HG02852 (cell line): Measurements from ENCODE around the gene CACHD1.

Experiments used
- ATAC-seq: cut with Tn5 transposase; IDR thresholded peaks from one replicate; pipeline ENCODE4 v1.9.1; 2021; ENCODE audit warnings: mild to moderate bottlenecking, moderate library complexity; ENCODE audit not compliant: unreplicated experiment

The CACHD1 gene

DNA sequence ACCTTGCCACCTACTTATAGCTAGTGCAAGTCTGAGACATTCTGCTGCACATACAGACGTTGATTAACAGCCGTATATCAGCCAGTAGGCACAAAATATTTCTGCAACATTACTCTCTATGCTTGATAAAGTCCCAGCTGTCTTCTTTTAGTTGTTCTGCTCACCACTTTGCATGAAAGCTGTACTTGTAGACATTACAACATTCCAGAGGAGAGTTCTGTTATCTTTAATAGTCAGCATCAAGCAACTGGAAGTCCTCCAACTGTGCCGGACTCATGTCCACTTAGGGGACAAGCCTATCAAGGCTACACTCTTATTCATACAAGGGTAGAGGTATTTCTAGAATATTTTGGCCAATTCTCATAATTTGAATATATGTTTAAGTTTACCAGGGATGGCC, 50.0 kb downstream of the CACHD1 start:
- ATAC-seq = no peak

DNA sequence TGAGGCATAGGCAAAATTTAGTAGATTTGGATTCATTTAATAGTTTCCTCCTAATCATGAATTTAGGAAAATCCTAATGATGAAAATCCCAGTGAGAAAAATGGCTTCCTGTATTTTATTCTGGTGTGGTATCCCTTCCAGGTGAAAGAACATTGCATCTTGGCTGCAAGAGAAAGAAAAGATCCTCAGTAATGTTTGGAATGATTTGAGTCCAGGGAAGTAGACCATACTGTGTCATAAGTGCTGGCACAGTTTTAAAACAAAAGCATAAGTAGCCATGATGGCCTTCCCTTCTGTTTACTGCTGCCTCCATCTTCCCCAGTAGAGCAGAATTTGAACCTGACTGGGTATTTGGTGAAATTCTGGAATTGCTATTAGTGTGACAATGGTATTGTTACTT, 52.8 kb downstream of the CACHD1 start:
- ATAC-seq = no peak

DNA sequence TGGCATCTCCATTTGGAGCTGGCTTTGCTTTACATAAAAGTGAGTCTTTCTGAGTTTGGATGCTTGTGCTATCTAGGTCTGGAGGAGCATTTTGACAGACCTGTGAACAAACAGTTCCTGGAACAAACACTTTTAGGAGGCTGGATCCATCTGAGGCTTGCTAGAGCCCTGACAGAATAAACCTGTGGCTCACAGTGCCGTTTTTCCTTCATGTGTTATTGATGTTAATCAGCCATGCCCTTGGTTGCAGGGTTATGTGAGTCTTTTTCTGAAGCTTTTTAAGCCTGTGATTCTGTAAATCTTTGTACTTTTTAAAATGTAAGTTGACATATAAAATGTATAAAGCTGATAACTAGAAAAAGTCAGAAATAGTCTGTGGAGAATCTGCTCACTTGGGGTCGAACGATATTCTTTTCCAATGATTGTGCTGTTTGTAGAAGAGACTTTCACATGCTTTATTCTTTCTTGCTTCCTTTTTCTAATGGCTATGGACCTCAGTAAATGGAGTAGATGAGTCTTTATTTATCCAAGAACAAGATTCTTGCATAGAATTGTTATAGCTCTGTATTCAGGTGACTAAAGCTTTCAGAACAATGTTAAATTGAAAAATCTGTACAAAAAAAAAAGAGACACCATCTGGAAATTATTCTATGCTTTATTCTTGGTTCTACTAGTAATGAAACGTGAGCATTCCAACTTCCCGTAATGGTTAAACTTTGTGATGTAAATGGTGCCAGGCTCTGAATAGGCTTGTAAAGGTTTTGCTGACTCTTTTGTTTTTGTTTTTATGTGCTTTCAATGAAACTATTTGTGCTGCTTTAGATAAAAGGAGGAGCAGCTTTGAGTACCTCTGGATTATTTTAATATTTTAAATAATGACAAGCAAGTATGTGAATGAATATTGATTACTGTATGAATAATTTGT, 53.7 kb downstream of the CACHD1 start:
- no peak for ATAC-seq

GRCh38 chr1:64524614-64525013, 54.7 kb downstream of the CACHD1 start:
- no peak for ATAC-seq

DNA sequence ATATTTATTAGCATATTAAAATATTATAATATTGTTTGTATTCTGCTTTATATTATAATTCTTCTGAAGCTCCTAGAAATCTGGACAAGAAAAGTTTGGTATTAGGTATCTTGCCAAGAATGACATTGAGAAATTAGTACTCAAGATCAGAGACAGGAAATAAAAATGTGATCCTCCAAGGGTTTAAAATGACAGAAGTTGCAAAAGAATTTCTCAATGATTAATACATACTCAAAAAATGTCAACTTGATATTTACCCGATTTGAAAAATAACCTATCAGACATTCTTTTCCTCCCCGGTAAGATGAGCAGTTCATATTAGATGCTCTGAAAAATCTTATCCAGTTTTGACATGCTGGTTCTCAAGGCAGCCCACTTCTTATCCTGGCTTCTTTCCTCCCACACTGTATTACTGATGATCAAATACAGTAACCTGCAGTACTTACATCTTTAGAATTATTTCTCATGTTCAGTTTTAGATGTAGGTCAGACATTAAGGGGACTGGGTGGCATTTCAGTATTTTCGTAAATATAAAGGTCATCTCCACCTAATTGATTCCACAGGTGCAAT, 55.3 kb downstream of the CACHD1 start:
- no peak for ATAC-seq

- no peak for ATAC-seq
Observed at GRCh38 chr1:64526312-64526711, 56.4 kb downstream of the CACHD1 start.

DNA sequence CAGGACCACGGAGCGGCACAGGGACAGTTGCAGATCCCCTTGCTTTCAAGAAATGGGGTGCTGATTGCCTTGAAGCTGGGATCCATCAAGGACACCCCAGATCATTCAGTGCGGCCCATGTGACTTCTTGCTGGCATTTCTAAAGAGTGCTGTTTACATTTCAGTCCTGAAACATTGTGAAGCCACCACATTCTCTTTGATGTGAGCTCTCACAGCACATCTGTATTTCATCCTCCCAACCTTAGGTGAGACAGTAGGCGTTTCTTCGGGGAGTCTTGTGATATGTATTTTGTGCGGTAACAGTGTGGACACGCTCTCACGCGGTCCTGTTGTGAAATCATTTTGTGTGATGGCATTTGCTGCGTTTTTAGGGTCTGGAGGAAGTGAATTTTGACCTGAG, 57.2 kb downstream of the CACHD1 start:
- no peak for ATAC-seq

DNA sequence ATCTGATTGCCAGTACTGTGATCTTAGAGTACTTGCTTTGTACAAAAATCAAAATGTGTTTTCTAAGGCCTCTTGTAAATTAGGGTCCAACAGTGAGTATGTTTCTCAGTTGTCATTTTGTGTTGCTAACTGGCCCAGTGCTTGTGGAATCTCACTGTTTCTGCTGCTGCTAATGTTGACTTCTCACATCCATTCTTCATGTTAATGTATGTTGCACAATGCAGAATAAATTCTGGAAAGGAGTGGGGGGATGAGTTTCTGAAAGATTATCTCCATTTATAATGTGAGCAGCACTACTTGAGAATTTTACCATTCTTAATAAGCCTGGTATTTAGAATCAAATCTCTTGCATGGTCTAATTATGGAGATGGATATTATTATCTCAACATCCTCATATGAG, 57.9 kb downstream of the CACHD1 start:
- ATAC-seq = no peak

DNA sequence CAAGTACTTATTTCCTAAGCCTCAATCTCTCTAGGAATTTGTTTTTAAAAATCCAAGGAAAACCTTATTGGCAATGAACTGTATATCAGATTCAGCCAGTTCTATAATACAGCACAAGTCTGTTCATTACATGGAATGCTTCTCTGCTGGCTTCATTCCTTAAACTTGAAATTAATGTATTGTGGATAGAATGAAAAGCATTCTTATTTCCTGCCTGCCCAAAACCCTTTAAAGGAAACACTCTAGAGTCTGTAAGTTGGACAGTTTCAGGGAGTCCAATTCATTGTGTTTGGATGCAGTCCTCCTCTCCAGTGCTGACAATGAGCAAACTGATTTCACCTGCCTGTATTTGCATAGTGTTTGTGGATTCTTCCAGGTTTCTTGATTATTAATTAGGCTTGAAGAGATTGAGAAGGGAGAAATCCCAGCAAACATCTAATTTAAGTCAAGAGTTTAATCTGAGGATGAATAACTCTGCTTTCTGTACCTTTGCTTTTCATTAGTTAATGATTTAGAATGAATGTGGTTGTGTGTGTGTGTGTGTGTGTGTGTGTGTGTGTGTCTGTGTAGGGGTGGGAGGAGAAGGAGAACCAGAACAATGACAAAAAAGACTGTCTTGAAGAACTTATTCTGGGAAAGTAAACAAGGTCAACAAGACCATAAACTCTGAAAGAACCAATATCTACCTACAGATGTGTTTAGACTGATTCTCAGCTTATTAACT, 61.2 kb downstream of the CACHD1 start:
- ATAC-seq = no peak

DNA sequence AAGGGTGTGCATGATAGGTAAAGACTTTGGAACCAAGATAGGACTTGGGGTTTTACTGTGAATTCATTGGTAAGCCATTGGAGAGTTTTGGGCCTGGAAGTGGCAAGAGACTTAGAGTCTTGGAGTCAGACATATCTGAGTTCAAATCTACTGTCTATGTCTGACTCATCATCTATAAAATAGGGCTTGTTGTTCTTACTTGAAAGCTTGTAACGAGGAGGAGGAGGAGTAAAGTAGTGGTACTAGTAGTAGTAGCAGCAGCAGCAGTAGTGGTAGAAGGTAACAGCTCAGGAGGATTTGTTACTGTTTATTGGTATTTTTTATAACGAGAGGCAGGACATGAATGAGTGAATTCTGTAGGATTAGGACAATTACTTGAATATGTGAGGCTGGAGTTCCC, 62.7 kb downstream of the CACHD1 start:
- no peak for ATAC-seq

DNA sequence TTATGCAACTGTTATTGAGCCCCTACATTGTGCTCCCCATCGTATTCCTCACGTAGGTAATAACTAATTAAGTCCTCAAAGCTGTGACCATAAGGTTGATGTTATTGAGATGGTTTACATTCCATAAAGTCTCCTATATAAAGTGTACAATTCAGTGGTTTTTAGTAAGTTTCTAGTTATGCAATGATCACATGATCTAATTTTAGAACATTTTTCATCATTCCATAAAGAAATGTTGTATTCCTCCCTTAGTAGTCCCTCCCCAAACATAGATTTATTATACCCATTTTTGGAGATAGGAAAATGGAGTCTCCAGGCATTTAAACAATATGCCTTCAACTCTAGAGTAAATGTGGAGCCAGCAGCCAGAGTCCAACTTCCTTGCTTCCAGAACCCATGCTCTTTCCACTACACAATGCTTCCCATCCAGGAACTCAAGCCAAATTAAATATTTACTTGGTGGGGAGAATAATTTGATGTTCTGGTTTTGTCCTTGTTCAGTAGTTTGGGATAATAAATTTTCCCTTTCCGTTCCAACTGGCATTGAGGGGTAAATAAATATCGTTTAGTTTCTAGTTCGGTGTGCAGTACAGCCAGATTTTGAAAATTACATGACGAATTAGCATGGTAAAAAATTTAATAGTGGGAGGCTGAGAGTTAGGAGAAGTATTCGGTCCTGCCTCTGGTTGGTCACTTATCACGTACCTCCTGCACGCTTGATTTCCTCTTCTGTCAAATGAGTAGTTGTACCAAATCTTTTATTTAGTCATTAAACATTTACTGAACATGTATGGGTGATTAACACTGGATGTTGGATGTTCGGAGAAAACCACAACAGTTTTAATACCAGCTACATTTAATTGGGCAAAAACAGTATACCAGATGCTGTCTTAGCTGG, 66.3 kb downstream of the CACHD1 start:
- no peak for ATAC-seq

DNA sequence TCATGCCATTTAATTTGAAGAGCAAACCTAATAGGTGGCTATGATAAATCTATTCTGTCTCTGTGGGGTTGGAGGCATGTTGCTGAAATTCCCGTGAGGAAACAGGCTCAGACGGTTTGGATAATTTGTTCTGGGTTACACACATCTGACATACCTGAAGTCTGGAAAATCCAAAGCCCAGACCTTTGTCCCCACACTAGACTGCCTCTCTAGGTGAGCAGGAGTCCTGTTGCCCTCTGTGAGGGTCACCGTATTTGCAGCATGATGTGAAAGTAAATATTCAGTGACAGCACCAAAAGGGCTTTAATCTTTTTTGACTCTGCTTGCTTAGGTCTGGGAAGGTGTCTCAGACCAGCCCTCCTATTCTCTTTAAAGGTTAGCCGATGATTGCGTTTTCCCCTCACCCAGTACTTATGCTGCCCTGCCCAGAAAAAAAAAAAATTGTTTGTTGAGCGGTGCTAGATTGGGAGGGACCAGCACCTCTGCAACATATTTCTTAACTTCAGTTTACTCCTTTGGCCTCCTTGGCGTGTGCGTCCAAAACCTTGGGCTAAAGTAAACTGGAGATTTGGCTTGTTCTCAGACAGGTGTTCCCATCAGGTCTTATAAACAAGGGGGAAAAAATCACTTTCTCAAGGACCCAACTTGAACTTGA, 67.0 kb downstream of the CACHD1 start:
- no peak for ATAC-seq

DNA sequence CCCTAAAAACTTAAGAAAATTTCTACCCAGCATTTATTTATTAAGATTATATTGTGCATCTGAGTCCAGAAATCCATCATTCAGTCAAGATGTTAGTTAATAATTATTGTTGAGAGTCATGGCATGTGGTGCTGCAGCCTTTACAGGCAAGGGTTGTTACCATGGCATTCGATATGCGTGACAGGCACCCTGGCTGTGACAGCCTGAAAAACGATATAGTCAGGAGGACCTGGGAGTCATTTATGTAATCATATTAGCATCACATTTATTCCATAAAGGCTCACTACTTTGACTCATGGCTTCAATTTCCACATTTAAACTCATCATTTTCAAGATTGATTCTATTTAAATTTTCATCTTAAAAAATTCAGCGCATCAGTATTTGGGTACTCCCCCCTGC, 68.0 kb downstream of the CACHD1 start:
- ATAC-seq = no peak

DNA sequence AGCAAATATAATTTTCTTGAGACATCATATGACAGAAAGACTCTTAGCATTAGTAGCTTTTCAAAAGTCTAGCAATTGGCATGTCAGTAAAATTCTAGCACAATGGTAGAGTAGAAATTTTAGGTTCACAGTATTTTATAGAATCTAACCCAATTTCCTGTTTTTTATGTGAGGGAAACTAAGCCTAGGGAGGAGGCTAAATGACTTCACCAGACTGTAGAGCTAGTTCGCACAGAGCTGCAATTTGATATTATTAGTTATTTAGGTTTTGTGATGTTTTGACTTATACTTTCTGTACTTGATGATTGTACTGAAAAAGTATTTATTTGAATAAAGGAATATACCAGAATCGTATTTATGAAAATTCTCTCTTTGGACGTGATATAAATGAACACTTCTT, 68.5 kb downstream of the CACHD1 start:
- no peak for ATAC-seq

- no peak for ATAC-seq
Observed at GRCh38 chr1:64539289-64539688, 69.4 kb downstream of the CACHD1 start.

DNA sequence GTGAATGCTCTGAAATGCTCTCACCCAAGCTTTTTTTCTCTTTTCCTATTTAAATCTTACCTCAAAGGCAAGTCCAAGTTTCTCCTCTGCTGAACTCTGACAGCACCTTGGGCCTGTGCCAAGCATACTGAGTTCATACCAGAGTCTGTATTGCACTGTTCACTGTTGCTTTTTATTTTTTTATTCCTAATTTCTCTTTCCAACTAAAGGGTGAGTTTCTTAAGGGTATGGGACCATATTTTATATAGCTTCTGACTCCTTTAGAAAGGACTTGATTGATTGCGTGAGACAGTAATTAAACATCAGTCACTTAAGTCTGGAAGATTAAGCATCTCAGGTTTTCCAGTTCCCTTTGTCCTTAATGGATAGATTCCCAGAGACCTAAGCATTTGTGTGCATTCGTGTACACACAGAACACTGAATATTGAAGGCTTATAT, 69.9 kb downstream of the CACHD1 start:
- ATAC-seq = no peak

GRCh38 chr1:64540265-64540791, 70.4 kb downstream of the CACHD1 start:
- ATAC-seq = no peak

- ATAC-seq = no peak
Observed at GRCh38 chr1:64542118-64542517, 72.2 kb downstream of the CACHD1 start.

GRCh38 chr1:64543831-64544230, 73.9 kb downstream of the CACHD1 start:
- ATAC-seq = no peak
